GM12801 (cell line): ENCODE results near the gene PLA2G15.

Source experiments
- CTCF ChIP-seq: IDR thresholded peaks from one replicate; pipeline ENCODE4 v1.5.1; 2011; ENCODE audit warnings: control low read depth; ENCODE audit not compliant: insufficient read length; ENCODE audit errors: extremely low read depth

PLA2G15 gene

GRCh38 chr16:68298312-68298711, 53.1 kb downstream of the PLA2G15 start:
- TF ChIP-seq CTCF: no peak

DNA sequence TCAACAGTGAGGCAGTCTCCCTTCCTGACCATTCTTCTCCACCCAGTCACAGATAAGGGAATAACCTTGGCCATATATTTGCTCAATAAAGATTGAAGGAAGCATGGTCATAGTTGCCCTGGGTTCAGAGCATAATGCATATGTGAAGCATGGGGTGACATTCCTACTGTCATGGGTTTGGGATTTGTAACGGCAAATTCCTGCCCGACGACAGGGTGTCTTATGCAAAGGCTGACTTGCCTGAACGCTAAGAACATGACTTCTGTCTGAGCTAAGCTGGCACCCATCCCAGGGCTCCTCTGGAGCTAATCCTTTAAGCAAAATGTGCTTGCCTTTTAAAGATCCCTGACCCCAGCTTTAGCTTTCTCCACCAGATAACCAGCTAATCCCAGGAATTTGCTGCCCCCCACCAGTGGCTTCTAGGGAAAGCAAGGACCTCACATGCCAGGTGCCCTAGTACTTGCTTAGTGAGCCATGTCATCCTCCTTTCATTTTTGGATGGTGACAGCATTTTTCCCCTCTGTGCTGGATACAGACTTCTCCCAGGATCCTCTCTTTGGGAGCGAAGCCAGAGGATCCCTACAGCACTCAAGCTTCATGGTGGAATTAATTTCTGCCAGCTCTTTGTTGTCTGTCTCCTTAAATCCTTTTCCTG, 53.9 kb downstream of the PLA2G15 start:
- TF ChIP-seq CTCF: no peak

DNA sequence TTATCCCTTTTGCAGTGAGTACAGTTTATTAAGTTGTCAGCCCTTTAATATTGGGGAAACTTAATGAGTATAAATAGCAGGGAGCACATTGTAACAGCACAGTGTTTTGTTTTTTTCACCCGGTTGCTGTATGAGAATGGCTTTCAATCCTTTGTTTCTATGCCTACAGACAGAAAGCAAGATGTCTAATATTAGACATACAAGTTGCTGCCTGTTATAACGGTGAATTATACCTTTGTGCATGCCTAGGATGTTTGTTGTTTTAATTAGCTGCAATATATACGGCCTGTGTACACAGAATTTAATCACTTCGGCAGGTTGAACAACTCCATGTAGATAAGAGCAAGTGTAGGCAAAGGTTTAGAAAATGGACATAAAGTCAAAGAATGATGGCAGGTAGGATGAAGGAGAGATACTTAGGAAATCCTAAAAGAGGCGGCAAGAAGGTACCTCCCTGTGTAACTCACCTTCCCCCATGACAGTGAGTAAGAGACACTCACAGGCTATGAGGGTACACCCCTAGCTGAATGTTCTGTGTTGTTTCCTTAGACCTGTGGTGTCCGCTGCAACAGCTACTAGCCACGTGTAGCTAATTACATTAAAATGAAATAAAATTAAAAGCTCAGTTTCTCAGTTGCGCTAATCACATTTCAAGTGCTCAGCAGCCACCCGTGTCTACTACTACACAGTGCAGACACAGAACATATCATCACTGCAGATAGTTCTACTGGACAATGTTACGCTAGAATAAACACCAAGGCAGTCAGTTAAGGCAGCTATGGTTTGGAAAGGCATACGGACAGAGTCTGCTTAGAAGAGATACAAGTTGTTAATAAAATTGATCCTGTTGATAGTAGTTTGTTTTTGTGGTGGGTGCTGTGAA, 54.6 kb downstream of the PLA2G15 start:
- no peak for TF ChIP-seq CTCF

- no peak for TF ChIP-seq CTCF
Measured at GRCh38 chr16:68300734-68301459, 55.7 kb downstream of the PLA2G15 start.

GRCh38 chr16:68306633-68307032, 61.5 kb downstream of the PLA2G15 start:
- TF ChIP-seq CTCF: no peak

DNA sequence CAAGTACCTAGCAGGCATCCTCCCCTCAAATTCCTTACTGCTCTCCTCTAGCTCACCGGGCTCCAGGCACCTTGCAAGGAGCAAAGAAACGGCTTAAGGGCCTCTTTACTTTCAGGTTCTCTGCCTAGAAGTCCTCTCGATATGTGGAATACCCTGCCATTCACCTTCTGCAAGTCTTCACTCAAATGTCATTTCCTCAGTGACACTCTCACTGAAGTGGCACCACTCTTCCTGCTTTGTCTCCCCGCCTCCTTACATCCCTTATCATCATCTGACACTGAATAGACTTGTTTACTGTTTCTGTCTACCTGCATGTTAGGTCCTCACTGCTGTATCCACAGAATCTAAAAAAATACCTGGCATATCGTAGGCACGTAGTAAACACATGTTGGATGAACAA, 64.6 kb downstream of the PLA2G15 start:
- TF ChIP-seq CTCF: no peak

DNA sequence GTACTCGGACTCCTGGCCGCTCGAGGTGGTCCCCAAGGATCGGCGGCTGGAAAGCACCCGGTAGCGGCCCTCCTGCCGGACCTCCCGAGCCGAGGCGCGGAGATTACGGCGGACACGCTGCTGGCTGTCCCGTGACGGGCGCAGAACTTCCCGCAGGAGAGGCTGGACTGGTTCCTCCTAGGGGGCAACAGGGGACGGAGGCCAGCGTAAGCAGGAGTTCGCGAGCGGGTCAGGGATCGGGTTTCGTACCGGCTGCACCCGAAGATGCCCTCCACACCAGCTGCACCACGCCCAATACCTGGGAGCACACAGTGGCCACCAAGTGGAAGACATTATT, 65.2 kb downstream of the PLA2G15 start:
- no peak for TF ChIP-seq CTCF
